ENCODE data around the gene TROAP.
A peak's percentile ranks its signal among the peaks of the same experiment; 100 is the strongest.

Gene TROAP

GRCh38 chr12:49367381-49368239 lies 44.6 kb downstream of the TROAP start, which contains the start of gene SPATS2 (continued):
- no peak for TF ChIP-seq ZNF362 (tag by site-specific recombination; IDR thresholded peaks at IDR 0.05)
- peak; percentile 97 for TF ChIP-seq ZNF335 (tag by site-specific recombination; conservative IDR thresholded peaks at IDR 0.05)
- no peak for TF ChIP-seq ZNF785 (tag by site-specific recombination; IDR thresholded peaks at IDR 0.05)
- TF ChIP-seq ZNF354C (tag by site-specific recombination; IDR thresholded peaks at IDR 0.05; ENCODE audit: borderline replicate concordance, low read depth), result no peak
- TF ChIP-seq ZNF549 (tag by site-specific recombination; IDR thresholded peaks at IDR 0.05), result no peak
- peak; percentile 3; the same call in 1 of the 2 replicates for TF ChIP-seq GLIS1 (tag by site-specific recombination; IDR thresholded peaks at IDR 0.05)
- TF ChIP-seq ZNF629 (tag by site-specific recombination; IDR thresholded peaks at IDR 0.05), result no peak
- TF ChIP-seq PRDM4 (tag by site-specific recombination; IDR thresholded peaks at IDR 0.05), result peak; percentile 62
- TF ChIP-seq SP2 (tag by site-specific recombination; IDR thresholded peaks at IDR 0.05), result peak; percentile 46
- no peak for TF ChIP-seq ZNF133 (tag by site-specific recombination; IDR thresholded peaks at IDR 0.05)
- TF ChIP-seq ZBTB11 (tag by site-specific recombination; conservative IDR thresholded peaks at IDR 0.05; ENCODE audit: low read depth), result no peak
- TF ChIP-seq ZNF248 (tag by site-specific recombination; IDR thresholded peaks at IDR 0.05), result no peak
- TF ChIP-seq ZNF239 (tag by site-specific recombination; IDR thresholded peaks at IDR 0.05), result no peak
- TF ChIP-seq ZBTB7A (tag by site-specific recombination; IDR thresholded peaks at IDR 0.05; ENCODE audit: low read depth), result no peak
- TF ChIP-seq GLI4 (tag by site-specific recombination; IDR thresholded peaks at IDR 0.05), result no peak
- peak; percentile 12; the same call in 1 of the 2 replicates for TF ChIP-seq KLF16 (tag by site-specific recombination; IDR thresholded peaks at IDR 0.05)
- no peak for TF ChIP-seq ZXDB (tag by site-specific recombination; IDR thresholded peaks at IDR 0.05)
- peak; percentile 62; the same call in 1 of the 2 replicates for TF ChIP-seq KLF9 (tag by site-specific recombination; IDR thresholded peaks at IDR 0.05; ENCODE audit: low read depth)
- no peak for TF ChIP-seq ZNF132 (tag by site-specific recombination; IDR thresholded peaks at IDR 0.05; ENCODE audit: borderline replicate concordance)
- TF ChIP-seq SALL2 (tag by site-specific recombination; IDR thresholded peaks at IDR 0.05; ENCODE audit: borderline replicate concordance), result no peak
- TF ChIP-seq ZSCAN5A (tag by site-specific recombination; IDR thresholded peaks at IDR 0.05), result no peak
- TF ChIP-seq ZFHX2 (tag by site-specific recombination; conservative IDR thresholded peaks at IDR 0.05), result peak; percentile 59
- TF ChIP-seq ZNF521 (tag by site-specific recombination; IDR thresholded peaks at IDR 0.05), result no peak
- TF ChIP-seq ZNF530 (tag by site-specific recombination; IDR thresholded peaks at IDR 0.05; ENCODE audit: low read depth), result no peak
- no peak for TF ChIP-seq ZNF701 (tag by site-specific recombination; IDR thresholded peaks at IDR 0.05)
- no peak for TF ChIP-seq ZNF585B (tag by site-specific recombination; IDR thresholded peaks at IDR 0.05)
- TF ChIP-seq ZBTB8A (tag by site-specific recombination; IDR thresholded peaks at IDR 0.05), result peak; percentile 80
- TF ChIP-seq ZNF548 (tag by site-specific recombination; IDR thresholded peaks at IDR 0.05), result no peak
- TF ChIP-seq ZNF571 (tag by site-specific recombination; IDR thresholded peaks at IDR 0.05), result no peak
- no peak for TF ChIP-seq ZNF324 (tag by site-specific recombination; IDR thresholded peaks at IDR 0.05)
- no peak for TF ChIP-seq KLF8 (tag by site-specific recombination; IDR thresholded peaks at IDR 0.05)

Data from HEK293 (cell line).